Right lobe of liver (tissue), 4 donors: ENCODE results near the gene CHRNA1.

Experiments used
- CTCF ChIP-seq, 4 donors: fragments of 200-600 bp in 3 of 4; fragments of 450-650 bp in 1 of 4; IDR thresholded peaks; one replicate each; pipeline versions ENCODE4 v1.5.1 to v1.8.0; 2016 to 2022; ENCODE audit warnings: antibody characterized with exemption in 4 of 4, mild to moderate bottlenecking in 2 of 4
- POLR2A ChIP-seq: fragments of 450-650 bp; IDR thresholded peaks from one replicate; pipeline ENCODE4 v1.6.1; 2017; ENCODE audit warnings: antibody characterized with exemption, mild to moderate bottlenecking
- donor health status: DM: no; HTN: no; CAD: no.
- donor health status: DM: no; HTN: no; CAD: no.
- donor health status: DM: no; HTN: yes; CAD: no.

- TF ChIP-seq CTCF (IDR thresholded peaks at IDR 0.05) (no peak), POLR2A (no peak)
Measured at GRCh38 chr2:174728096-174728495, 36.2 kb downstream of the CHRNA1 start.
